Measurements from ENCODE around the gene RPS4Y2. TPM values are rescaled to one million over a fixed set of nuclear protein-coding genes. Genes with fewer than 3 reads are reported as not detected.

RPS4Y2 gene
- total and polyA plus RNA-seq, 12 donors: not detected

- no peak for ATAC-seq
Measured at GRCh38 chrY:20763869-20764268, 8.0 kb downstream of the RPS4Y2 start.

GRCh38 chrY:20765117-20765516 is 9.2 kb downstream of the RPS4Y2 start:
- Histone ChIP-seq H3K27ac (no peak overlapping the region), H3K27me3 (no peaks in the 10 kb centered on the region), H3K9me3 (no peaks in the 10 kb centered on the region), H3K36me3 (no peaks in the 10 kb centered on the region), H3K4me3 (no peak overlapping the region), H3K4me1 (no peaks in the 10 kb centered on the region)
- DNase-seq (no peak), ATAC-seq (no peak)
- no peak for TF ChIP-seq CTCF (IDR thresholded peaks at IDR 0.05)
- WGBS, 2 donors: 46 to 49% methylated on average over 2 of the region's 2 CpGs
- intact Hi-C loops (cut with DNase I): loop anchor here in 1 of 10 donors (10.0 kb wide), 1 partner anchor 60 kb away; no protein-coding TSS in a partner anchor

More at GRCh38 chrY:20763869-20764268, 8.0 kb downstream of the RPS4Y2 start:
- no peak for DNase-seq
- H3K4me1 ChIP-seq: no peaks in the 10 kb centered on the region
- H3K27me3 ChIP-seq: no peaks in the 10 kb centered on the region
- no peak overlapping the region for H3K27ac ChIP-seq
- H3K36me3 ChIP-seq: no peaks in the 10 kb centered on the region
- WGBS, 2 donors: 50 to 55% methylated on average over 2 of the region's 2 CpGs
- intact Hi-C loops (cut with DNase I): loop anchor here in 1 of 10 donors (10.0 kb wide), 1 partner anchor 59 kb away; no protein-coding TSS in a partner anchor
- H3K4me3 ChIP-seq: no peak overlapping the region
- no peaks in the 10 kb centered on the region for H3K9me3 ChIP-seq
- TF ChIP-seq CTCF (IDR thresholded peaks at IDR 0.05): no peak

- no peak overlapping the region for H3K27ac ChIP-seq
- intact Hi-C loops (cut with DNase I): no loop called here
- H3K4me3 ChIP-seq: no peak overlapping the region
- H3K36me3 ChIP-seq: no peaks in the 10 kb centered on the region
- DNase-seq (no peak), ATAC-seq (no peak)
- no peak for TF ChIP-seq CTCF (IDR thresholded peaks at IDR 0.05)
- no peaks in the 10 kb centered on the region for H3K27me3 ChIP-seq
- H3K9me3 ChIP-seq: no peaks in the 10 kb centered on the region
- WGBS, 2 donors: 56 to 57% methylated on average over 3 of the region's 3 CpGs
- H3K4me1 ChIP-seq: no peaks in the 10 kb centered on the region
Measured at GRCh38 chrY:20770755-20771154, 14.8 kb downstream of the RPS4Y2 start.

GRCh38 chrY:20776104-20776503 is 20.2 kb downstream of the RPS4Y2 start:
- Histone ChIP-seq H3K36me3 (no peaks in the 10 kb centered on the region), H3K4me1 (no peaks in the 10 kb centered on the region), H3K27me3 (no peaks in the 10 kb centered on the region), H3K9me3 (no peaks in the 10 kb centered on the region), H3K27ac (no peak overlapping the region), H3K4me3 (no peak overlapping the region)
- intact Hi-C loops (cut with DNase I): no loop called here
- WGBS, 2 donors: 55 to 57% methylated on average over 4 of the region's 4 CpGs
- ATAC-seq (no peak), DNase-seq (no peak)
- no peak for TF ChIP-seq CTCF (IDR thresholded peaks at IDR 0.05)
